ENCODE measurements around the gene LRCH3.

LRCH3 gene

DNA sequence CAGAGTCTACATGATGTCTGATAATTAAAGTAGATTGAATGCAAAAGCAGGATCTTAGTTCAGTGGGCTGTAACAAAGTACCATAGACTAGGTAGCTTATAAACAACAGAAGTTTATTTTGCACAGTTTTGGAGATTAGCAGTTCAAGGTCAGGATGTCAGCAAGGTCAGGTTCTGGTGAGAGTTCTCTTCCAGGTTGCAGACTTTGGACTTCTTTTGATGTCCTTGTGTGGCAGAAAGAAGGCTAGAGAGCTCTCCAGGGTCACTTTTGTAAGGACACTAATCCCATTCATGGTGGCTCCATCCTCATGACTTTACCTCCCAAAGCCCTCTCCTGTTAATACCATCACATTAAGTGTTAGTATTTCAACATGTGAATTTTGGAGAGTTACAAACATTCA lies 29.3 kb upstream of the LRCH3 start:
- H3K79me2 ChIP-seq (ENCODE audit: control insufficient read depth, low read length) = peaks cover 50% of the 10 kb centered on the region
- no peak overlapping the region for H3K27ac ChIP-seq (ENCODE audit: low read depth, low read length)
- H3K36me3 ChIP-seq (ENCODE audit: control insufficient read depth, low read length) = peaks cover 79% of the 10 kb centered on the region
- no peaks in the 10 kb centered on the region for H3K4me1 ChIP-seq (ENCODE audit: control insufficient read depth, low read length)
- no peak for TF ChIP-seq EZH2phosphoT487 (IDR thresholded peaks at IDR 0.05; ENCODE audit: borderline replicate concordance, low read length)
- TF ChIP-seq, protein P1, sequence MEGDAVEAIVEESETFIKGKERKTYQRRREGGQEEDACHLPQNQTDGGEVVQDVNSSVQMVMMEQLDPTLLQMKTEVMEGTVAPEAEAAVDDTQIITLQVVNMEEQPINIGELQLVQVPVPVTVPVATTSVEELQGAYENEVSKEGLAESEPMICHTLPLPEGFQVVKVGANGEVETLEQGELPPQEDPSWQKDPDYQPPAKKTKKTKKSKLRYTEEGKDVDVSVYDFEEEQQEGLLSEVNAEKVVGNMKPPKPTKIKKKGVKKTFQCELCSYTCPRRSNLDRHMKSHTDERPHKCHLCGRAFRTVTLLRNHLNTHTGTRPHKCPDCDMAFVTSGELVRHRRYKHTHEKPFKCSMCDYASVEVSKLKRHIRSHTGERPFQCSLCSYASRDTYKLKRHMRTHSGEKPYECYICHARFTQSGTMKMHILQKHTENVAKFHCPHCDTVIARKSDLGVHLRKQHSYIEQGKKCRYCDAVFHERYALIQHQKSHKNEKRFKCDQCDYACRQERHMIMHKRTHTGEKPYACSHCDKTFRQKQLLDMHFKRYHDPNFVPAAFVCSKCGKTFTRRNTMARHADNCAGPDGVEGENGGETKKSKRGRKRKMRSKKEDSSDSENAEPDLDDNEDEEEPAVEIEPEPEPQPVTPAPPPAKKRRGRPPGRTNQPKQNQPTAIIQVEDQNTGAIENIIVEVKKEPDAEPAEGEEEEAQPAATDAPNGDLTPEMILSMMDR (IDR thresholded peaks at IDR 0.05; ENCODE audit: low read depth, low read length, poor library complexity, severe bottlenecking) = no peak
- H3K9me3 ChIP-seq (ENCODE audit: control insufficient read depth, insufficient read depth, low read length) = no peaks in the 10 kb centered on the region
- no peaks in the 10 kb centered on the region for H3K9me2 ChIP-seq (replicated peaks; ENCODE audit: control insufficient read depth, low read length)
- no peak overlapping the region for H3K4me2 ChIP-seq (ENCODE audit: low read length)
- H3F3A ChIP-seq (ENCODE audit: control insufficient read depth, insufficient read depth) = no peaks in the 10 kb centered on the region
- no peaks in the 10 kb centered on the region for H4K20me1 ChIP-seq (ENCODE audit: control insufficient read depth, insufficient read depth, low read depth, low read length)
- no peak overlapping the region for H3K4me3 ChIP-seq (ENCODE audit: low read length)
- no peaks in the 10 kb centered on the region for H3K27me3 ChIP-seq (ENCODE audit: control insufficient read depth, low read length)

DNA sequence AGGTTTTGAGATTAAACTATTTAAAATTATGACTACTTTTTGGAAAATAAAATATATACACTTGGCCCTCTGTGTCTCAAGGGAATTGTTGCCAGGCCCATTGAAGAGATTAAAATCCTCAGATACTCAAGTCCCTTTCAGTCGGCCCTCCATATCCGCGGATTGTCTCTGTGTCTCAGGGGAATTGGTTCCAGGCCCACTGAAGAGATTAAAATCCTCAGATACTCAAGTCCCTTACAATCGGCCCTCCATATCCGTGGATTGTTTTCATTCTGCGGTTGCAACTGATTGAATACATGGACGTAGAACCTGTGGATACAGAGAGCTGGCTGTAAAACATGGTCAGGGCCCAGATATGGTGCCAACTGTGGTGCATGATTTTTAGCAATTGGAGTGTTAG lies 15.7 kb upstream of the LRCH3 start:
- Histone ChIP-seq H3K4me3 (ENCODE audit: low read length) (no peak overlapping the region), H3K9me2 (replicated peaks; ENCODE audit: control insufficient read depth, low read length) (no peaks in the 10 kb centered on the region), H3K36me3 (ENCODE audit: control insufficient read depth, low read length) (peaks cover 90% of the 10 kb centered on the region), H4K20me1 (ENCODE audit: control insufficient read depth, insufficient read depth, low read depth, low read length) (no peaks in the 10 kb centered on the region), H3K79me2 (ENCODE audit: control insufficient read depth, low read length) (peaks cover under 1% of the 10 kb centered on the region; the same call in 1 of the 2 replicates), H3K4me1 (ENCODE audit: control insufficient read depth, low read length) (peaks cover 20% of the 10 kb centered on the region), H3K27me3 (ENCODE audit: control insufficient read depth, low read length) (no peaks in the 10 kb centered on the region), H3K27ac (ENCODE audit: low read depth, low read length) (no peak overlapping the region), H3K4me2 (ENCODE audit: low read length) (no peak overlapping the region), H3F3A (ENCODE audit: control insufficient read depth, insufficient read depth) (peaks cover 10% of the 10 kb centered on the region), H3K9me3 (ENCODE audit: control insufficient read depth, insufficient read depth, low read length) (no peaks in the 10 kb centered on the region)
- TF ChIP-seq EZH2phosphoT487 (IDR thresholded peaks at IDR 0.05; ENCODE audit: borderline replicate concordance, low read length) = no peak
- TF ChIP-seq, protein P1 (IDR thresholded peaks at IDR 0.05; ENCODE audit: low read depth, low read length, poor library complexity, severe bottlenecking) = no peak

DNA sequence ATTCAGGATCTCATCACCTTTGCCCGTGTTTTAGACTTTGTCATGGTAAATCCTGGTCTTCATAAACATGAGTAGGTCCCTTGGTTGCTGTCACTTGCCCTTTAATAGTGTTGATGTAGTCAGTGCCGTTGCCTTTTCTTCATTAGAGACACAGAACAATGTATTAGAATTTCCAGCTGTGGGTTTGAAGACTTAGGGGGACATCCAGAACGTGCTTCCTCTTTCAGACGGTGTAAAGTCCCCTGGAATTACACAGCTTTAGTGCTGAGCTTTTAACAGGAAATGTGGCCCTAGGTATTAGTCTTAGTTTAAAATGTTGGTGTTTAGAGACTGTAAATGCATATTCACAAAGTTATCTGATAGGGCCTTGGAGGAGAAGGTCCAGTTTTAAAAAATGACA lies 8.8 kb upstream of the LRCH3 start:
- no peaks in the 10 kb centered on the region for H3K27me3 ChIP-seq (ENCODE audit: control insufficient read depth, low read length)
- H3K79me2 ChIP-seq (ENCODE audit: control insufficient read depth, low read length) = peaks cover 10% of the 10 kb centered on the region
- peaks cover 56% of the 10 kb centered on the region for H3K36me3 ChIP-seq (ENCODE audit: control insufficient read depth, low read length)
- no peaks in the 10 kb centered on the region for H3K9me3 ChIP-seq (ENCODE audit: control insufficient read depth, insufficient read depth, low read length)
- peak overlapping the region; percentile 53; the same call in 1 of the 2 replicates for H3K4me3 ChIP-seq (ENCODE audit: low read length)
- peak overlapping the region; percentile 92 for H3K27ac ChIP-seq (ENCODE audit: low read depth, low read length)
- peak overlapping the region; percentile 82 for H3K4me2 ChIP-seq (ENCODE audit: low read length)
- peaks cover 61% of the 10 kb centered on the region for H3K4me1 ChIP-seq (ENCODE audit: control insufficient read depth, low read length)
- peaks cover 48% of the 10 kb centered on the region for H3F3A ChIP-seq (ENCODE audit: control insufficient read depth, insufficient read depth)
- no peaks in the 10 kb centered on the region for H4K20me1 ChIP-seq (ENCODE audit: control insufficient read depth, insufficient read depth, low read depth, low read length)
- TF ChIP-seq EZH2phosphoT487 (IDR thresholded peaks at IDR 0.05; ENCODE audit: borderline replicate concordance, low read length) = no peak
- TF ChIP-seq, protein P1 (IDR thresholded peaks at IDR 0.05; ENCODE audit: low read depth, low read length, poor library complexity, severe bottlenecking) = no peak
- H3K9me2 ChIP-seq (replicated peaks; ENCODE audit: control insufficient read depth, low read length) = no peaks in the 10 kb centered on the region
